Cortex of kidney (tissue), 1 donor: Measurements from ENCODE around the gene STX2.
"Not testable (repeated sequence)": the region's sequence is repeated elsewhere in the genome, so short reads cannot be mapped to it uniquely, and the experiment has no call there.

ENCODE experiments used
- DNase-seq: peaks from one replicate; lab custom pipeline; 2025; lab: John Stamatoyannopoulos, UW

The STX2 gene

DNA sequence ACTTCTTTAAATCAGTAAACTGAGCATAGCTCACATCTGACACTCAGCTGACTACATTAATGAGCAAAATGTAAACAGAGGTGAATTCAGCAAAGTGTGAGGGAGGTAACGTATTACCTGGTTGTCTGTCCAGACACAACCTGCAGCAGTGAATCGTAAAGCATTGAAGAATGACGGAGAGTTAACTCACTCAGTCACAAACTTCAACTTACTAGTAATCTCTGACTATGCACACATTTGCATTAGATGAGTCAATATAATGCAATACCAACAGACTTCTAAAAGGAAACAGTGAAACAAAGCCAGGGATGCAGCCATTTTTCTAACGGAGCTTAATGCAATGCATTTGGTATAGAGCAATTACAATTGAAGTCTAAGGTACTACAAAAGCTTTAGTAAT lies 40.0 kb downstream of the STX2 start:
- no peak for DNase-seq

DNA sequence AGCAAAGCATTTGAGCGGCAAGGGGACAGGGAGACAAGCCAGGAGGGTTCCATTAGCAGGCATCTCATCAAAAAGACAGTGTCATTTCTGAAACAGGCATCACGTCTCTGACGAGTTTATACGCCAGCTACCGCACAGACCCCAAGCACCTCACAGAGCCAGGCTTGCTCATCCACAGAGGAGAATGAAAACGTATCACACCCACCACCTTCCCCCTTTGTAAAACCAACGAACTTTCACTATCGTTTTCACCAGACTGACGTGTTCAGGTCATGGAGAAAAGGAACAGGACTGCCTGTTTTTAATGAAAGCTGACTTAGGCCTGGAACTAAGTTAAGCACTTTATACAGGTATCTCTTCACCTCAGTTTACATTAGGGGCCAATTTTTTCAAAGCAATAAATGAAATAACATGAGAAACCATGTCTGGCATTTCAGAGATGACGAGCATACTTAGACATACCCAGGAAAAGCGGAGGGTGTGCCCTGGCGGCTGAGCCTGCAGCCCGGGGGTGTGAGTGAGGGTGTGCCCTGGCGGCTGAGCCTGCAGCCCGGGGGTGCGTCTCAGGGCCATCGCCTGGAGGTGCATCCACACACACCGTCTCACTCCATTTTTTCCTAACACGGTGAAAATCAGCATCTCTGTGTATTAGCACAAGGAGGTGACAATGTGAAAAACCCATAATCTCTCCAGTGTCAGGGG lies 41.9 kb downstream of the STX2 start:
- no peak for DNase-seq

DNA sequence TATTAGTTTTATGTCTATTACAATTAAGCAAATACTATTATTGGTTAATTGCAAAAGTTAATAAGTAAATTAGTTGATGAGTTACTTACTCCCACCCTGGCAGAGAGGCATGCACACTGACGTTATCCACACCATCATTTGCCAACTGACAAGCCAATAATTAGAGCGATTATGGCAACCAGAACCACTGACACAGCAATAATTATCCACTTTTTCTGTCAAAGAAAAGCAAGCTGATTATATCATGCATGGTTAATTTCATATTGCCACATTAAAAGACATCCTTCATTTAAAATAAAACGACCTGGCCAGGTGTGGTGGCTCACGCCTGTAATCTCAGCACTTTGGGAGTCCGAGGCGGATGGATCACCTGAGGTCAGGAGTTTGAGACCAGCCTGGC lies 43.1 kb downstream of the STX2 start:
- DNase-seq: no peak

DNA sequence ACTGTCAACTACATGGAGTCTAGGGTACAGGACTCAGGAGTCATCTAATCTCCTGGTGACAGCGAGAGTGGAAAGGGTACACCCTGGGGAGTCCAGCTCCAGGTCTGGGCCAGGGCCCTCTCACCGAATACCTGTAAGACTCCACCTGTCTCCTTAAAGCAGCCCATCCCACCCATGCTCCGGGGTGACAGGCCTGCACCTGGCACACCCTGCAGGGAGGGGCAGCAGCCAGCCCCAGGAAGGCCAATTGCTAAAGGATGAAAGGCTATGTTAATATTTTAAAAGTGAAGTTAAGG lies 45.5 kb downstream of the STX2 start:
- no peak for DNase-seq

DNA sequence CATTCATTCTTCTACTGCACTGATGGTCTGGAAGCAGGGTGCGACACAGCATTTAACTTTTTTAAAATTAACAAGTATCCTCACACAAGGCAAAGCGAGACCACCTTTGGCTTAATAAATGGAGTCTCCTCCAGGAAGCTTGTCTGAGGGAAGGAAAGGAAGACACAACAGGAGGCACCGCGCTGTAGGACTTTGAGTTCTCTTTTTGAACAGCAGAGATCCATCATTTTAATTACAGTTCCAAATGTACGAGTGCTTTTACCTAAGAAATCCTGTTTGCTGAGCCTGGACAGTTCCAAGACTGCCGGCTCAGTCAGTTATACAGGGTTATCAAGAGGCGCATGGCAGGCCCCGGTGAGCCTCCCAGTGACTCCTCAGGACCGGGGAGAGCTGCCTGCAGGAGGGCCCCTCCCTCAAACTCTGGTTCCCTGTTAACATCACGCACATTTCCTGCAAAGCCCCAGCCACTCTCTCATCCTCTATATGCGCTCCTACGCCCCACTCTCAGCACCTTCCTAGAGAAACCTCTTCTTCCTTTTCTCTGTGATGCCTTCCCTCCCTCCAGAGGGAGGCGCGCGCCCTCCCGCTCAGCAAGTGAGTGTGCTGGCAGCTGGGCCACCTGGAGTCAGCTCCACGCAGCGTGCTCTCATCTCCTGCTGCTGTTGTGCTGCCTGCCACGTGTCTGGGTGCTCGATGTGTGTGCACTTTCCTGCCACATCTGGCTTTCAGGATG lies 46.1 kb downstream of the STX2 start:
- DNase-seq: no peak

DNA sequence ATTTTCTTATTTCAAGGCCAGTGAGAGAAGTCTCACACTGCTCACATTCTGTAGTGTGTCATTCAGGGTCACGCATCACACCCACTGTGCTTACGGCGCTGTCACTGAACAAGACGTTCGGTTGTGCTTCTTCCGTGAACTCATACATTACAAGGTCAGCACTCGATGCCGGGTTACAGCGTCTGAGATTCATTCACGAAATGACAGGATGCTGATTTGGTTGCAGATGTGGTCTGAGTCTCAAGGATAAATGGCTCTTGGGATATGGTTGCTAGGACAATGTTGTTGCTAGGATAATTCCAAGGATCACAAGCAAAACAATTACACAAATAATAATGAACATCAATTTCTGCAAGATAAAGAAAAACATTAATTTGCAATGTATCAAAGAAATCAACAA lies 47.4 kb downstream of the STX2 start:
- DNase-seq: no peak

DNA sequence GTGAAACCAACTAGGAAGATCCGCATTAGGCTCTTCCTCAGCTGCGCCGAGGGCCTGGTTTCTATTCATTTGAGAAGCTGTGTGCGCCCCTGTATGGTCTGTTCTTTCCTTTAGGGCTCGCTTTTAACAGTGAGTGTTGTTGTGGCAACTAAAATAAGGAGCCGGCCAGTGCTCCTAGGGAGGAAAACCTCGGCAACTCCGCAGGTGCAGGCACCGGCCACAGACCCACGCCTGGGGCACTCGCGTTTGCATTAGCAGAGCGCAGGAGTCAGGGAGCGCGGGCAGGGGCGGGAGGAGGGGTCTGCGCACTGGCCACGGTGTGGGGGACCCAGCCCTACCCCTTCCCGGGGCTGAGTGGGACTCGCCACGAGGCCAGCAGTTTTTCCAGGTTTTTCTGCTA lies 50.5 kb downstream of the STX2 start:
- DNase-seq: no peak

DNA sequence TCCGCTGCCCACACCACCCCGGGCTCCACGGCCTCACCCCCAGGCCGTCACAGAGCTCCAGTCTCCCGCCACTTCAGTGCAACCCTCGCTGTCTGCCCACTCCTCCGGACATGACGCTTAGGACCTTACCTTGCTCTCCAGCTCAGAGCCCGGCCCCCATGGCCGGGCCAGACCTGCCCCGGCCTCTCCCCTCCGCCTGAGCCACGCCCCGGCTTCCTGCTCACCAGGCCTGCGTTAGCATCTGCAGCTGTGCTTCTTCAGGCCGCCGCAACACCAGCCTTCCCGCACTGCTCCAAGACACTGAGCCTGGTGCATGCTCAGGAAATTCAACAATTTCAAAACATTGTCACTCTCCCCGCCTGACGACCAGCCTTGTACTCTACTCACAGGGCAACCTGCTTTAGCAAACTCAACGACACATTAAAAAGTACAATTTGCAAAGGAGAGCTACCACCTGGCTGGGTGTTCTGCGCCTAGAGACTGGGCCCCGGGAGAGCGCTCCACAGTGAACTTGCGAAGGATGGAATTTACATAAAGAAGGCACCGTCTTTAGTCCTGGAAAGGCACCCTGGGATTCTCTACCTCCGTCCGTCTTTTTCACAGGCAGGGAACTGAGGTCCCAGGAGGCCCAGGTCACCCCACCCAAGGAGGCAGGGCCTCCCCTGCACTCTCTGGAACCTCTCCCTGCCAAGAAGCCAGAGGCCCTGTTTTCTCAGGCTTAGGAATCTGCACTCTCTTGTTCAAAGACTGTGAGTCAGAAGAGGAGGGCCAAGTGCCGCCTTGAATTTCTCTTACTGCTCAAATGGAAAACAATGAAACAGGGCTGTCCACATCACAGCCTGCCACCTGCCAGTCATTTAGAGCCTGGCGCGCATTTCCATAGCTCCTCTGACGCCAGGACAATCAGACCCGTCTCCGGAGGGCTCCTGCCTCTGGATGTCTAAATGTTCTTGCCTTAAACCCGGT lies 51.3 kb downstream of the STX2 start:
- DNase-seq: no peak

DNA sequence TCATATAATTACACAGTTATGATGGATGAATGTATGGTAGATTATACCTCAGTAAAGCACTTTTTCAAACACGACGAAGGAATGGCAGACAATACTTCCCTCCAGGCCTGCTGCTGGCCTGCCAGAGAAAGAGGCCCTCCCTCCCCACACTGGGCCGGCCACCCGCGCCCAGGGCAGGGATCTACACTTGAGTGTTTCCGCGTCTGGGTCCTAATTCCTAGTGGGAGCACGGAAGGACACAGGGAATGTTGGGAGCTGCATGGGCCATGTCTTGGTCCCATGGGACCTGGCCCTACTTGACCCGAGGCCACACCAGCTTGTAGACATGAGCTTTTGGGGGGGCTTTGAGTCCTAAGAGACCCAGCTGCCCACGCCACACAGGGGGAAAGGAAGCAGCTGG lies 52.0 kb downstream of the STX2 start:
- no peak for DNase-seq

DNA sequence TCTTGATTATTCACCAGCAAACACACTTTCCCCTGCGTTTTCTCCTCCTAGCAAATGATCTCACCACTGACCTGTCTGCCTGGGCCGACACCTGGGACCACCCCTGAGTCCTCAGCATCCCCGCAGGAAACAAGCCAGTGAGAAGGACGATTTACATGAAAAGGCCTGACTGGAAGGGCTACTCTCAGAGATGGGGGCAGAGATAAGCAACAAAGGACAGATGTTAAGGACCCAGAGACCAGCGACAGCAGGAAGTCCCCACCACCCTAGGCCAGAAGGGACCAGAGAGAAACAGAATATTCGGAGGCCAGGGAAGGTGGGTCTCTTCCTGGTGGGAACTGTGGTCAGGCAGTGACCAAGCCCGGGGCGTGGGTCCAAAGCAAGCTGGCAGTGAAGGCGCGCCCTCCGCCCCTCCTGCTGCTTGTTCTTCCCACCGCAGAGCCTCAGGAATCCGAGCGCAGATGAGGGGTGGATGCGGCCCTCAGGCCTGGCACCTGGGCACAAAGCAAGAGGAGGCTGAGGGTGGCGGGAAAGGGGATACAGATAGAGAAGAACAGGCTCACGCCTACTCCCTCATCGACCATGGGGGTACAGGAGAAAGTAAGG lies 55.8 kb downstream of the STX2 start:
- no peak for DNase-seq

DNA sequence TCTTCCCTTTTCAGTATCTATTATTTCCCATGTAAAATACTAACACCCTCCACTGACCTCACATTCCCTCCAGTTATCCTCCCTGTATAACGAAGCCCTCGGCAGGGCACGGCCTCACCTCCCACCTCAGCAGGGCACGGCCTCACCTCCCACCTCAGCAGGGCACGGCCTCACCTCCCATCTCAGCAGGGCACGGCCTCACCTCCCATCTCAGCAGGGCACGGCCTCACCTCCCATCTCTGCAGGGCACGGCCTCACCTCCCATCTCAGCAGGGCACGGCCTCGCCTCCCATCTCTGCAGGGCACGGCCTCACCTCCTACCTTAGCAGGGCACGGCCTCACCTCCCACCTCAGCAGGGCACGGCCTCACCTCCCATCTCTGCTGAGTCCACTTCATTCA lies 56.8 kb downstream of the STX2 start:
- DNase-seq: not testable (repeated sequence)

DNA sequence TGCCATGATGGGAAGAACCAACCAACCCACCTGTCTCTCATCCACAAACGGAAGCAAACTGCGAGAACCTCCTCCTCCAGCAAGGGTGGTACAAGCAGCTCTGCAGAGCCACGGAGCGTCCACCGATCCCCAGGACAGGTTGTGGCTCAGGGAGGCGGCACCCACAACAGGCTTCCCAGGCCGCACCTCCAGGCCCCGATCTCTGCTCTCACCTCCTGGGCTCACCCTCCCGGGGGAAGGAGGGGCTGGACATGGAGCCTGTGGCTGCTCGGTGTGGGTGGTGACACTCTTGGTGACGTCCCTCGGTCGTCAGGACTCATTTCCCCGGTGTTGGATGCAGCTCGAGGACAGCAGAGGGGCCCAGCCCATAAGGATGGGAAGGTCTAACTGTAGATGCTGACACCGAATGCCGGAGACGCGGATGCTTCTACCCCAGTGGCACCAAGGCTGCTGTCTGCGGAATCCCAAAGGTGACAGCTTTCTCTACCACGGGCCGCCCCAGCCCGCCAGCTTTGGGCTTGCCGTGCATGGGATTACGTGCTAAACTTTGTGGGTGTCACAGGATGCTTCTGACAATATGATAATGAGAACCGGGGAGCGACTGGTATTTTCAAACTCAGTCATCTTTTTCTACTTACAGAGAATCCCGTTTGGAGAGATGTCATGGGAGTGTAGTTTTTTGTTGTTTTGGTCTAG lies 58.0 kb downstream of the STX2 start:
- no peak for DNase-seq

DNA sequence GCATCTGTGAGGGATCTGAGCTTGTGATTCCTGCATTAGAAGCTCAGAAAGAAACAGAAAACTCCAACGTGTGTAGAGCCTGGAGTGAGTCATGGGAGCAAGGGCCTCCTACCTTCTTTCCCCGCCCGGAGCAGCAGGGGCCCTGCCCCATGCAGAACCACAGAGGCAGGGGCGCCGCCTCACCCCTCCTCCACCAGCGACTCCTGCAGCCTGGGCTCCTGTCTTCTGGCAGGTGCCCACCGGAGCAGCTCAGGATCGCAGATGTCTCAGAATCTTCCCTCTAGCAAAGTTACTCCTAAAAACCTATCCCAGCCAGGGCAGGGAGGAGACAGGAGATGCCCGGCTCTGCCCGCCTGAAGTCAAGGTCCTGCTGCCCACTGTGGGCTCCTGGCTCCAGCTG lies 58.7 kb downstream of the STX2 start:
- no peak for DNase-seq

DNA sequence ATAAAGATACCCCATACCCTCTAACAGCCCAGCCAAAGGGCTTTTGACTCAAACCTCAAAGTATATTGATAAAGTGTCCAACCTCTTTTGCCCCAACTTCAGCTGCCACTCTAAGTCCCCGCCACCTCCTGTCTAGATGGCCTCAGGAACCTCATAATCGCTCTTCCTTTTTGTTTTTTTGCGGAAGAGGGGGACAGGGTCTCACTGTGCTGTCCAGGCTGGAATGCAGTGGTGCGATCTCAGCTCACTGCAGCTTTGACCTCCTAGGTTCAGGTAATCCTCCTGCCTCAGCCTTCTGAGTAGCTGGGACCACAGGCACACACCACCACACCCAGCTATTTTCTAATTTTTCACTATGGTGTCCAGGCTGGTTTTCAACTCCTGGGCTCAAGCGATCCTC lies 60.3 kb downstream of the STX2 start:
- DNase-seq: no peak

DNA sequence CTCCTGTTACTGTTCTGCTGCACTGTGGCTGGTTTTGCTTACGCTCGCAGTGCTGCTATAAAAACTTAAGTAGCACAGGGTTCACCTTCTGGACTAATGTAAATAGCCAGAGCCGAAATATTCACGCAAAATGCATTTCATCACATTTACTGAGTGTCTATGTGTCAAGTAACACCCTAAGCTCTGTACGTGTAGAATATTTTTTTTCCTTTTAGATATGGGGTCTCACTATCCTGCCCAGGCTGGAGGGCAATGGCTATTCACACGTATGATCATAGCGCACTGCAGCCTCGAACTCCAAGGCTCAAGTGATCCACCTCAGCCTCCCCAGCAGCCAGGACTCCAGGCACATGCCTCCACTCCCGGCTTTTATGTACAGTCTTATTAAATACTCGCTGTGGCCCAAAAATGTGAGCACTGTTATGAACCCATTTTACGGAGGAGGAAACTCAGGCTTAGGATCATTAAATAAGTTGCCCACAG lies 62.2 kb downstream of the STX2 start:
- no peak for DNase-seq

DNA sequence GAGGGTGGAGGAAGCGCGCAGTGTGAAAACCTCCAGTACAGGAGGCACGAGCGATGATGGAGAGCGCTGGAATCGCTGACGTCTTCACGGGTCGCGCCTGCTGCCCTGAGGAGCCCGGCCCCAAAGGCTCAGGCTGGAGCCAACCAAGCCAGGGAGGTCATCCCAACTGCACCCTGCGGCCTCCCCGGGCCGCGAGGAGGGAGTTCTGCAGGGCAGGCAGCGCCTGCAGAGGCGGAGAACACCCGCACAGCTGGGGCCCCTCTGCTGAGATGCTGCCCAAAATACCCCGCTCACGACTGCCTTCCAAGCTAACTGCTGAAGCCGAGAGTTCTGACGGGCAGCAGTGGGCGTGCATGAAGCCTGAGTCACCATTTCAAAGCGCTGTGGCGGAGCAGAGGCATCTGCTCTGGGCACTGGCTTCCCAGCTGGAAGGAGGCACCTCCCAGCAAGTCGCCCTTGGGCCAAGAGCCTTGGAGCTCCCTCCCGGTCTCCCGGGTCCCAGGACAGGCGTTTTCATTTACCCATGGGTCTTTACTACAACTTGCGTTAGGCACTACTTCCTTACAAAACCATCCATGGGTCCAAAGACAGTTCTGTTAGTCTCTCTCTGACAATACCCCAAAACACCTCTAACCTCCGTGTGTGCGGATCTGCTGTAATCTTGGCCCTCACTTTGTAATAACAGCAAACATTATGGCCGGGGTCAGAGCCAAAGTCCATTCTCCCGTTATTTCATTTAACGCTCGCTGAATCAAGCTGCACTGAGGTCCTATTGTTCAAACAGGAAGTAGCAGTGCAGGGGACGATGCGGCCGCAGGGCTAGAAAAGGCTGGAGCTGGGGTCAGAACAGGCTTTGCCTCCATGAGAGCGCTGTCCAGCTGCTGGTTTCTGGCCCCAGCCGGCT lies 62.8 kb downstream of the STX2 start:
- no peak for DNase-seq

DNA sequence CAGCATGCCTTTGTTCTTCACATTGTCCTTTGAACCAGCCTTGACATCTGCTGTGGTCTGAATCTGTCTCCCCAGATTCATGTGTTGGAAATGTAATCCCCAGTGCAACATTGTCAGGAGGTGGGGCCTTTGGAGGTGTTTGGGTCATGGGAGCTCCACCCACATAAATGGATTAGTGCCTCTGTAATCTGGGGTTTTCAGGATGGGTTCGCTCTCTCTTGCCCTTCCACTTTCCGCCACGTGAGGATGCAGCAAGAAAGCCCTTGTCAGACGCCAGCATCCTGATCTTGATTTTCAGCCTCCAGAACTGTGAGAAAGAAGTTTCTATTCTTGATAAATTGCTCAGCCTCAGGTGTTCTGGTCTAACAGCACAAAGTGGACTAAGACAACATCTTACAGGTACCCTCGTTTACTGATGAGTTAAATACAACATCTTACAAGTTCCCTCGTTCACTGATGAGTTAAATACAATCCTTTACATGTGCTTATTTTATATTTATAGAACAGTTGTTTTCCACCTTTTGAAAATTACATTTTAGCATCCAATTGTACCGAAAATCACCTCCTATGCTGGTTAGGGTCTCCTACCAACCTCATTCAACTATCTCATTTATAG lies 68.5 kb downstream of the STX2 start:
- no peak for DNase-seq

DNA sequence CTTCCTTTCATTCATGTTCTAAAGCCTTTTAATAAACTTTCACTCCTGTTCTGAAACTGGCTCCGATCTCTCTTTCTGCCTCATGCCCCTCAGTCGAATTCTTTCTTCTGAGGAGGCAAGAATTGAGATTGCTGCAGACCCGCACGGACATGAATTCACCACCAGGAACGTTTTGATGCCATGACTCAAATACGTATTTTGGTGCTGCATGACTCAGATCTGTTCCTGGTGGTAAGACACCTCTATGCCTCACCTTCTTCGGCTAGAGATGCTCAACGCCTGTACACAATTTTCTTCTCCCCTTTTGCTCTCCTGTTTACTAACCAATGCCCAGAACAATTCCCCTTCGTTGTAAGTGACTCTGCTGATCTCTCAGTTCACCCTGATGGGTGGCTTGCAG lies 70.9 kb downstream of the STX2 start:
- no peak for DNase-seq

DNA sequence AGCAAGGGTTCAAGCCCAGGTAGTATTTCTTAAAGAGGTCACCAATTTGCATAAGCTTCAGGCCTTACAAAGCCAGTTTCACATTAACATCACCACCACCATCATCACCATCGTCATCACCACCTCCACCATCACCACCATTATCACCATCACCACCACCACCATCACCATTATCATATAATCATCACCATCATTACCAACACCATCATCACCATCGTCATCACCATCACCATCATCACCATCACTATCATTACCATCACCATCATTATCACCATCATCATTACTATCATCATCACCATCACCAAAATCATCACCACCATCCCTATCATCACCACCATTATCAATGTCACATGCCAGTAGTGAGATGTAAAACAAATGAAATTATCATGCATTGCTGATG lies 72.6 kb downstream of the STX2 start:
- no peak for DNase-seq

DNA sequence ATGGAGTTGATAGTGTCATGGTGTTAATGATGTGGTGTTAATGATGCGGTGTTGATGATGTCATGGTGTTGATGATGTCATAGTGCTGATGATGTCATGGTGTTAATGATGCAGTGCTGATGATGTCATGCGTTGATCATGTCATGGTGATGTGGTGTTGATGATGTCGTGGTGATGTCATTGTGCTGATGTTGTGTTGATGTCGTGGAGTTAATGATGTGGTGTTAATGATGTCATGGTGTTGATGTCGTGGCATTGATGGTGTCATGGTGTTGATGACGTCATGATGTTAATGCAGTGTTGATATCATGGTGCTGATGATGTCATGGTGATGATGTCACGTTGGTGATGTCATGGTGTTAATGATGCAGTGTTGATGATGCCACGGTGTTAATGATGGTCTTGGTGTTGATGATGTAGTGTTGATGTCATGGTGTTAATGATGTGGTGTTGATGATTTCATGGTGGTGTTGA lies 73.8 kb downstream of the STX2 start:
- no peak for DNase-seq
